Loucy (cell line): ENCODE data around the gene SSTR5.

Experiments
- CTCF ChIP-seq: fragments of 200-600 bp; sonication (generic); conservative IDR thresholded peaks from 2 replicates; pipeline ENCODE4 v1.5.1; 2014; ENCODE audit warnings: mild to moderate bottlenecking, antibody characterized with exemption, low read length
- EZH2phosphoT487 ChIP-seq: fragments of 200-600 bp; IDR thresholded peaks from 2 replicates; pipeline ENCODE4 v1.6.1; 2018; ENCODE audit warnings: antibody characterized with exemption, mild to moderate bottlenecking, moderate library complexity, borderline replicate concordance

- TF ChIP-seq CTCF: no peak
- TF ChIP-seq EZH2phosphoT487: no peak
Observed at GRCh38 chr16:1117176-1117900, 44.8 kb downstream of the SSTR5 start.
